GM10847 (cell line): ENCODE measurements around the gene FBP2.

Experiments
- POLR2A ChIP-seq: IDR thresholded peaks from 2 replicates; pipeline ENCODE4 v1.6.1; 2011; ENCODE audit not compliant: insufficient read length; ENCODE audit errors: extremely low read depth

Gene FBP2

GRCh38 chr9:94581728-94582127 is 11.9 kb downstream of the FBP2 start:
- no peak for TF ChIP-seq POLR2A

- no peak for TF ChIP-seq POLR2A
Measured at GRCh38 chr9:94577571-94577970, 16.1 kb downstream of the FBP2 start.

GRCh38 chr9:94577036-94577435 is 16.6 kb downstream of the FBP2 start:
- TF ChIP-seq POLR2A = no peak

GRCh38 chr9:94576131-94576530 is 17.5 kb downstream of the FBP2 start:
- no peak for TF ChIP-seq POLR2A

- TF ChIP-seq POLR2A = no peak
Measured at GRCh38 chr9:94568972-94569712, 24.5 kb downstream of the FBP2 start.

- TF ChIP-seq POLR2A = no peak
Measured at GRCh38 chr9:94568250-94568889, 25.3 kb downstream of the FBP2 start.

GRCh38 chr9:94567271-94567670 is 26.4 kb downstream of the FBP2 start:
- no peak for TF ChIP-seq POLR2A

GRCh38 chr9:94566550-94566949 is 27.1 kb downstream of the FBP2 start:
- no peak for TF ChIP-seq POLR2A

GRCh38 chr9:94563548-94563947 is 30.1 kb downstream of the FBP2 start:
- TF ChIP-seq POLR2A = no peak

- no peak for TF ChIP-seq POLR2A
Measured at GRCh38 chr9:94560237-94560636, 33.4 kb downstream of the FBP2 start.

GRCh38 chr9:94557376-94557775 is 36.2 kb downstream of the FBP2 start:
- no peak for TF ChIP-seq POLR2A

GRCh38 chr9:94554439-94555331 is 38.9 kb downstream of the FBP2 start, which contains the start of gene PCAT7:
Gene PCAT7, plus strand, starts transcription at chr9:94555083.
- TF ChIP-seq POLR2A = no peak

- TF ChIP-seq POLR2A = no peak
Measured at GRCh38 chr9:94554078-94554438, 39.6 kb downstream of the FBP2 start.

GRCh38 chr9:94553029-94553938 is 40.3 kb downstream of the FBP2 start:
- no peak for TF ChIP-seq POLR2A

GRCh38 chr9:94545940-94546339 is 47.7 kb downstream of the FBP2 start:
- no peak for TF ChIP-seq POLR2A
